Retina (tissue), 1 donor: ENCODE measurements around the gene PHGDH.
"Not testable (repeated sequence)": the region's sequence is repeated elsewhere in the genome, so short reads cannot be mapped to it uniquely, and the experiment has no call there.

Source experiments
- DNase-seq: peaks from one replicate; pipeline ENCODE4 v3.0.0-alpha.2; 2016

PHGDH gene

DNA sequence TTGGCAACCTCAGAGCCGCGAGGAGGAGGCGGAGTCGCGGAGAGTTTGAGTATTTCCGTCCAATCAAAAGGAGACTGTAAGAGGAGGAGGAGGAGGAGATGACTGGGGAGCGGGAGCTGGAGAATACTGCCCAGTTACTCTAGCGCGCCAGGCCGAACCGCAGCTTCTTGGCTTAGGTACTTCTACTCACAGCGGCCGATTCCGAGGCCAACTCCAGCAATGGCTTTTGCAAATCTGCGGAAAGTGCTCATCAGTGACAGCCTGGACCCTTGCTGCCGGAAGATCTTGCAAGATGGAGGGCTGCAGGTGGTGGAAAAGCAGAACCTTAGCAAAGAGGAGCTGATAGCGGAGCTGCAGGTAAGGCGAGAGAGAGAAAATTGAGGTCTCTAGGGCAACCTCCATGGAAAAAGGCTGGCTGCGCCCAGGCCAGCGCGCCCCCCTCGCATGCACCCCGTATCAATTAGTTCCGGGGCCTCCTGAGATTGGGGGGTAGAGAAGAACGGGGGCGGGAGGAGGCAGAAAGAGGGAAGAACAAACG lies at the start of gene PHGDH:
Gene PHGDH, plus strand, starts transcription at position 131 of the 538 bp plus-strand sequence. Its CDS starts 89 bp downstream, at position 220.
- DNase-seq = peak; percentile 81

DNA sequence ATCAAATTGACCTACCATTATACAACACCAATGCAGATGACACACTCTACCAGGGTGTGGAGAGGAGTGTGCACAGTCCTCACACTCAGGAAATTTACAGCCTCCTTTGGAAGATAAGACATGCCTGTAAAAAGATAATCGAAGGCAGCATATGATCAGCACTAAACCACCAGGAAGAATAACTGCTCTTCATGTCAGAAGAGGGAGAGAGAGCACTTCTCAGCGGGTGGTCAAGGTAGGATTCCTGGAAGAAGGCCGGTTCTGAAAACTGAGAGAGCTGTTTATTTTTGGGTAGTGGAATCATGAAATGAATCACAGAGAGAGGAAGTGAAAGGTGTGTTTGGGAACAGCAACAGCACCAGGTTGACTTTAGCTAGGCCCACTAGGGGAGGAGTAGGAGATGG lies 49.7 kb upstream of the PHGDH start:
- no peak for DNase-seq

GRCh38 chr1:119664067-119664466 lies 47.7 kb upstream of the PHGDH start:
- no peak for DNase-seq

GRCh38 chr1:119667173-119667572 lies 44.6 kb upstream of the PHGDH start:
- DNase-seq = no peak

DNA sequence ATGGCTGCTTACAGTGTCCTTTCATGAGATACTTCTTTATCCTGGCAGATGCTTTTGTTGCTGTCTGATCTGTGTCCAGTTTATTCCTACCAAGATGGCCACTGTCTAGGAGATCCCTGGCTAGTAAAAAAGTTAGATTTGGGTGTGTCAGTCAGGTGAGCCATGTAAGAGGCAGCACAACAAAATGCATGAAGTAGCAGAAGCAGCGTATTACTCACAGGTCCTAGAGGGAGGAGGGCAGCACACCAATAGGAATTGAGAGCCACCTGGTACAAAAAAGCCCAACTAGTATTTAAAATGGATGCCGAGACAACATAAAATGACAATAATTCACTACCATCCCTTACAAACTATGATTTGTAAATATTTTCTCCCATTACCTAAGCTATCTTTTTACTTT lies 40.8 kb upstream of the PHGDH start:
- no peak for DNase-seq

- DNase-seq = no peak
These were observed 38.4 kb upstream of the PHGDH start for GRCh38 chr1:119673171-119673940.

GRCh38 chr1:119674111-119674526 lies 37.6 kb upstream of the PHGDH start:
- no peak for DNase-seq

- peak; percentile 41 for DNase-seq
These were observed 36.9 kb upstream of the PHGDH start for GRCh38 chr1:119674835-119675289.

DNA sequence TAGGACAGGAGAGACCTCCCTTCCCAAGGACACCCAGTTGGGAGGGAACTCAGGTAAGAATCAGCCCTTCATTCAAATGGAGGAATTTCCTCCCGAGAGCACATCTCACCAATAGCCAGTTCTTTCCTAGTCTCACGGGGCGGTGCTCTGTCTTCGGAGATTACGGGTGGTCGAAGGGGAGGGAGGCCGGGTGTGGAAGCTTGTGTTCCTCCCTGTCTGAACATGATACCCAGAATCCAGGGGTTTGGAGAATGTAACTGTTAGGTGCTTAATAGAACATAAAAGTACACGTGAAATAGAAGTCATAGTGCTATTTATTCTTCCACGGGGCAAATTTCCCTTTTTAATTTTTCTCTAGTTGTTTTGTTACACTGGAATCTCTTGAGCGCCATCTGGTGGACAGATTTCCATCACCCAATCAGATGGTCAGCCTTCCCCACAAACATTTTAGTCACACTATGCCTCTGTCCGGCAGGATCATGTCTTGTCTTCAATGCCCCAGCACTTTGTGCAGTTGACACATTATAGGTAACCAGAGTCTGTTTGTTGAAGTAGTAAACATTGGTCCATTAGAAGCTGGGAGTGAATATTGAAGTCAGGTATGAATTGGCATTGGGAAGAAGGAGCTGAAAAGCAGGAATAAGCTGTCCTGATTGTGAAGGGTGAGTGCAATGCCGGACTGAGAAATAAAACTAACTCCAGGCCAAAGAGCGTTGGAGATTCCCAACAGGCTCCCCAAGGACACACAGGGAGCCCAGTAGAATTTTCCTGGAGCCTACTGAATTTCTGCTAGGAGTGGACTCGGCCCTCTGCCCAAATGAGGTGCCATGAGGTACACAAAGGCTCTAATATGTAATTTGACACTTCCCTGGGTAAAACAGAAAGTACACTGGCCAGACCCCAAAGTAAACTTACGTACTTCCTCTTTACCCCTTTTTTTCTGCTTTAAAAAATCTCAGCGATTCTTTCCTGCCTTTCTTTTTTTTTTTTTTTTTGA lies 36.1 kb upstream of the PHGDH start:
- peak; percentile 92 for DNase-seq

DNA sequence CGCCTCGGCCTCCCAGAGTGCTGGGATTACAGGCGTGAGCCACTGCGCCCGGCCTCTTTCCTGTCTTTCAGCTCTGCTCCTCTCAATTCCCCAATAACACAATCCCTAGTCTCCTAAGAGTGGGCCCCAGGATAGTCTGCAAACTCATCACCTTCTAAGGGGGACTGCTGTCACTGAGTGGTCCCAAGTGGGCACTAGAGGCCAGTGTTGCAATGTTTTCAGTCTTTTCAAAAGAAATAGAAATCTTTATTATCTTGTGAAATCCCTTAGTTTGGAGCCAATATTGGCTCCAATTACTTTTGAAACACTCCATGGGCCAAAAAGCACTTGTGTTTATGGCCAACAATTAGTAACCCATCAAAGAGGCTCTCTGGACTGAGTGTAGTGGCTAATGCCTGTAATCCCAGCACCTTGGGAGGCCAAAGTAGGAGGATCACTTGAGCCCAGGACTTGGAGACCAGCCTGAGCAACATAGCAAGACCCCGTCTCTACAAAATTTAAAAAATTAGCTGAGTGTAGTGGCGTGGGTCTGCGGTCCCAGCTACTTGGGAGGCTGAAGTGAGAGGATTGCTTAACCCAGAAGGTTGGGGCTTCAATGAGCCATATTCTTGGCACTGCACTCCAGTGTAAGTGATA lies 35.0 kb upstream of the PHGDH start:
- no peak for DNase-seq

- DNase-seq = no peak
These were observed 32.5 kb upstream of the PHGDH start for GRCh38 chr1:119679223-119679622.

- DNase-seq = no peak
These were observed 31.5 kb upstream of the PHGDH start for GRCh38 chr1:119680193-119680592.

- no peak for DNase-seq
These were observed 31.0 kb upstream of the PHGDH start for GRCh38 chr1:119680723-119681122.

DNA sequence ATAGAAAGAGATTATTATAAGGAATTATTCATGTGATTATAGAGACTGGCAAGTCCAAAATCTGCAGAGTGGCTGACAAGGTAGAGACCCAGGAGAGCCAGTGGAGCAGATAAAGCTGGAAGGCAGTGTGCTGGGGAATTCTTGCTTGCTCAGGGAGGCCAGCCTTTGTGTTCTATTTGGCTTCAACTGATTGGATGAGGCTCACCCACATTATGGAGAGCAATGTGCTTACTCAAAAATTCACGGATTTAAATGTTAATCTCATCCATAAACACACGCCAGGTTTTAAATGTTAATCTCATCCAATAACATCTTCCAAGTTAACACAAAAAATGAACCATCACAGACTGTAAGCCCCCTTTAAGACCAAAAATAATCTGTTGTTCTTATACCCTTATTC lies 30.2 kb upstream of the PHGDH start:
- no peak for DNase-seq

DNA sequence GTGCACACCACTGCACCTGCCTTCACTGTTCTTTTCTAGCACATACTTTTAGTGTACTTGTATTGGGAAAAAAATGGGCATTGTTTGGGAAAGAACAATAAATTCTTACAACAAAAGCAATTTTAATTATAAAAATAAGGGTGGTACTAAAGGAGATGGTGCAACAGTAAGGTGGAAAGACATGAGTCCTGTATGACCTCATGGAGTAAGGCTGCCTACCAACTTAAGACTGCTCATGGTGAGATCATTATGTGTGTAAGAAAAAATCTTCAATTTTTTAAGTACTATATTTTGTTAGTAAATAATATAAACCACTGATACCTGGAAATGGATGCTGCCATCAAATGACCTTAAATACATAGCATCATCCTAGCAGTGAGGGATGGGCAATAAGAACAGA lies 29.6 kb upstream of the PHGDH start:
- no peak for DNase-seq

DNA sequence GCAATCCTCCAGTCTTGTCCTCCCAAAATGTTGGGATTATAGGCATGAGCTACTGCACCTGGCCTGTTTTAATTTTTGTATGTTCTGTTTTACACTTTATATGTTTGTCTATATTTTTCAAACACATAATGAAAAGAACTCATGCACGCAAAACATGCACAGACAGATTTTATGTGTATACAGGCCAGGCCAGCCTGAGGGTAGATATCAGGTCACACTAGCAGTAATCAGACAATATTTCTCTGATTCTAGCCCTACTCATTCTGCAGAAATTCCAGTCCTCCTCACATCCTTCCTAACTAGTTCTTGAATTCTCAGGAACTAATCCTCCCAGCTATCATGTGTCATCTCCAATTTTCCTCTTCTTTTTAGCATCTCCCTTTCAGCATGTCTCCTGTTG lies 27.8 kb upstream of the PHGDH start:
- no peak for DNase-seq

DNA sequence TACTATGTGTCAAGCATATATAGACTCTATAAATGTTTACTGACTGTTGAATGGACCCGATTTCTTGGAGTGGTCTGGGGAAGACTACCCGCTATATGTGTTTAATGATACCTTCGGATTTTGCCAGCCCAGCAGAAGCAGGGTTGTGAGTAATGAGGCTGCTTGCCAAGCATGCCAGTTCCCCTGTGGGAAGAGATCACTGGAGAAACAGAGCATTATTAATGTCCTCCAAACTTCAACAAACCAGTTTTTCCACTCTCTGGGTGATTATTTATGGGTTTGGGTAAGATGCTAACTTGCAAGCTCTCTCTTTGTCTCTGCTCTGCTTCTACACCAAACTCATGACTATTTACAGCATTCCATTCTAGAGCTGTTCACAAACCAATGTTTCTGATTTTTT lies 25.1 kb upstream of the PHGDH start:
- DNase-seq = no peak

GRCh38 chr1:119687434-119688079 lies 24.2 kb upstream of the PHGDH start:
- DNase-seq = no peak

- no peak for DNase-seq
These were observed 22.9 kb upstream of the PHGDH start for GRCh38 chr1:119688810-119689209.

DNA sequence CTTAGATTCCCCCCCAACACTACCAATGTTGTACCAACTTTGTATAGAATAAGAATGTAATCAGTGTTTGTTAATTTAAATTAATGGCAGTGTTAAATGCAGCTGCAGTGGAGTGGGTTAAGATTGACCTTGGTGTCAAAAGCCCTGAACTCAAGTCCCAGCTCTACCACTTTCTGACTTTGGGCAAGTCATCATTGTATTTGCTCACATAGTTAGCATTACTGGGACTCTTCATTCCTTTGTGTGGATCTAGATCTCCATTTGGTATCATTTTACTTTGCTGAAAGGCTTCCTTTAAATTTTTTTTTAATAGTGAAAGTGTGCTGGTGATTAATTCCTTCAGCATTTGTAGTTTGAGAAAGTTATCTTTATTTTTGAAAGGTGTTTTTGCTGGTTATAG lies 22.2 kb upstream of the PHGDH start:
- DNase-seq = no peak

DNA sequence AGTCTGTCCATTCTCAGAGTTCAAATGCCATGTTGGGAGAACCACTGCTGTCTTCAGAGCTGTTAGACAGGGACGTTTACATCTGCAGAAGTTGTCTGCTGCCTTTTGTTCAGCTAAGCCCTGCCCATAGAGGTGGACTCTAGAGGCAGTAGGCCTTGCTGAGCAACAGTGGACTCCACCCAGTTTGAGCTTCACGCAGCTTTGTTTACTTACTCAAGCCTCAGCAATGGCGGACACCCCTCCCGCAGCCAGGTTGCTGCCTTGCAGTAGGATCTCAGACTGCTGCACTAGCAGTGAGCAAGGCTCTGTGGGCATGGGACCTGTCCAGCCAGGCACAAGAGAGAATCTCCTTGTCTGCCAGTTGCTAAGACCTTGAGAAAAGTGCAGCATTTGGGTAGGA lies 14.9 kb upstream of the PHGDH start:
- DNase-seq = not testable (repeated sequence)

- DNase-seq = no peak
These were observed 14.1 kb upstream of the PHGDH start for GRCh38 chr1:119697598-119697997.
